T-cell (primary cell): ENCODE data around the gene KCNQ1OT1. TPM values are rescaled to one million over a fixed set of nuclear protein-coding genes. Genes with fewer than 3 reads are reported as not detected.

Source experiments
- ATAC-seq, 4 experiments: fragments of 200-7000 bp in 3 of 4; fragments of 150-1000 bp in 1 of 4; cut with Tn5 transposase; replicated peaks in 1 of 4; 1 replicate in 3 of 4; 2 replicates in 1 of 4; pipeline ENCODE4 v1.10.0; 2021; ENCODE audit warnings: moderate library complexity in 3 of 4, mild to moderate bottlenecking in 2 of 4, moderate number of reproducible peaks in 1 of 4
- CTCF ChIA-PET, 2 donors: fragments of 300-600 bp; sonication (Branson Sonifier 250); formaldehyde crosslinking; loops; one replicate each; lab custom pipeline; 2022; ENCODE audit warnings: antibody characterized with exemption in 2 of 2; lab: Charles Lee
- POLR2A ChIA-PET, 2 donors: fragments of 300-600 bp; sonication (Branson Sonifier 250); formaldehyde crosslinking; loops; one replicate each; lab custom pipeline; 2022; ENCODE audit warnings: antibody characterized with exemption in 2 of 2; lab: Charles Lee
- DNase-seq, 35 experiments: peaks; one replicate each; pipeline versions ENCODE4 v3.0.0 to v3.0.0-alpha.2; 2013 to 2023
- H3K27ac ChIP-seq: one replicate; pipeline ENCODE4 v1.5.1; 2013; ENCODE audit warnings: low read length
- H3K27me3 ChIP-seq, 2 experiments: replicated peaks in 1 of 2; 1 replicate in 1 of 2; 2 replicates in 1 of 2; pipeline versions ENCODE4 v1.6.1 to v1.7.0; 2013; ENCODE audit warnings: low read length in 1 of 2, mixed read lengths in 1 of 2; ENCODE audit not compliant: control insufficient read depth in 2 of 2, insufficient read depth in 2 of 2; ENCODE audit errors: extremely low read depth in 1 of 2
- H3K36me3 ChIP-seq, 2 donors: 1 replicate in 1 of 2; 2 replicates in 1 of 2; pipeline versions ENCODE4 v1.6.1 to v1.7.0; 2013; ENCODE audit warnings: low read length in 1 of 2; ENCODE audit not compliant: control insufficient read depth in 2 of 2, insufficient read depth in 1 of 2; ENCODE audit errors: extremely low read depth in 1 of 2
- H3K4me1 ChIP-seq, 2 experiments: 1 replicate in 1 of 2; 2 replicates in 1 of 2; pipeline versions ENCODE4 v1.6.1 to v1.7.0; 2013; ENCODE audit warnings: low read length in 2 of 2, mixed read lengths in 1 of 2; ENCODE audit not compliant: insufficient read depth in 2 of 2, control insufficient read depth in 1 of 2; ENCODE audit errors: extremely low read depth in 1 of 2
- H3K4me3 ChIP-seq, 2 donors: 1 replicate in 1 of 2; 2 replicates in 1 of 2; pipeline versions ENCODE4 v1.5.1 to v1.7.0; 2013; ENCODE audit warnings: mild to moderate bottlenecking in 2 of 2, low read length in 1 of 2, moderate library complexity in 1 of 2; ENCODE audit not compliant: control insufficient read depth in 1 of 2; ENCODE audit errors: extremely low read depth in 1 of 2
- H3K9me3 ChIP-seq: 2 replicates; pipeline ENCODE4 v1.7.0; 2013
- H3K27ac Mint-ChIP-seq, 2 donors: one replicate each; pipeline ENCODE4 v1.8.0; 2020 to 2021; ENCODE audit warnings: mild to moderate bottlenecking in 2 of 2, mixed read lengths in 2 of 2
- H3K27me3 Mint-ChIP-seq, 2 donors: one replicate each; pipeline ENCODE4 v1.8.0; 2021 to 2022; ENCODE audit warnings: mixed read lengths in 2 of 2
- H3K36me3 Mint-ChIP-seq: one replicate; pipeline ENCODE4 v1.8.0; 2021; ENCODE audit warnings: mixed read lengths
- H3K4me1 Mint-ChIP-seq, 3 donors: one replicate each; pipeline ENCODE4 v1.8.0; 2020 to 2022; ENCODE audit warnings: mixed read lengths in 3 of 3, mild to moderate bottlenecking in 1 of 3
- H3K4me3 Mint-ChIP-seq, 3 donors: one replicate each; pipeline ENCODE4 v1.8.0; 2020 to 2022; ENCODE audit warnings: mild to moderate bottlenecking in 3 of 3, mixed read lengths in 3 of 3, moderate library complexity in 3 of 3
- H3K9me3 Mint-ChIP-seq, 3 donors: one replicate each; pipeline ENCODE4 v1.8.0; 2020 to 2022; ENCODE audit warnings: mixed read lengths in 3 of 3
- WGBS: methylation state at CpG from one replicate; pipeline ENCODE4 v1.1.5; 2013; ENCODE audit warnings: missing lambda C conversion rate; ENCODE audit not compliant: insufficient coverage; 5-methylcytosine and 5-hydroxymethylcytosine counted together
- total RNA-seq, 35 experiments: library from RNA in 6 of 35; stranded (reverse) in 6 of 35; fragments of 120-200 nt in 1 of 35; gene quantifications; one replicate each; pipeline versions ENCODE4 v1.2.1 to v1.2.4 and lab custom pipeline; 2013 to 2026

Gene KCNQ1OT1
- total RNA-seq, 5 donors from 2014 or later (not counting 1 experiment from before 2014, with no cell fraction given): 0.30 to 0.42 (median 0.35) TPM

- Mint-ChIP-seq H3K36me3 (peaks cover 3% of the 10 kb centered on the region), H3K9me3 (no peaks in the 10 kb centered on the region), H3K27ac (no peak overlapping the region), H3K4me1 (peaks cover 0 to 3% (median 2%) of the 10 kb centered on the region in 3 donors), H3K27me3 (no peaks in the 10 kb centered on the region), H3K4me3 (no peak overlapping the region)
- ATAC-seq (no peak), DNase-seq (no peak)
- no peak overlapping the region for H3K27ac ChIP-seq
- WGBS: no CpG with 5 or more reads among the region's 1 CpG
- CTCF ChIA-PET: no interaction called here
- no peak overlapping the region for H3K4me3 ChIP-seq
- POLR2A ChIA-PET: no interaction called here
- no peaks in the 10 kb centered on the region for H3K27me3 ChIP-seq
- peaks cover 0 to 3% of the 10 kb centered on the region in 2 donors for H3K36me3 ChIP-seq
- no peaks in the 10 kb centered on the region for H3K9me3 ChIP-seq
- H3K4me1 ChIP-seq: no peaks in the 10 kb centered on the region
Measured at GRCh38 chr11:2684581-2684980, 15.2 kb downstream of the KCNQ1OT1 start.

DNA sequence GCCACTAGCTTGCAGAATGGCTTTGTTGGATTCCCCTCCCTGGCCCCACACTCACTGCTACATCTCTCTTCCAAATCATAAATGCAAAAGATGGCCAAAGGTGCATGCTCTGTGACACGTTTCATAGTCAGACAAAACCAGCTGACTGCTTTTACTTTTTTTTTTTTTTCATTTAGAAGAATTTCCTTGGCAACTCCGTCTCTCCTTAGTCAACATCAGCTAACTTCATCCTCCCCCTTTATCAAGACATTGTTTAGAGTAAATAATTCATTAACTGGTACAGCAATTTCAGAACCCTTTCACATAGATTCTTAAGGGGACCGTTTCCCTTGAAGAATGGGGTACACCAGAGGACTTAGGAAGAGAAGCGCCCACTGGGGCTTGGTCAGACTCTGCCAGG lies 16.0 kb downstream of the KCNQ1OT1 start:
- Mint-ChIP-seq H3K27me3 (no peaks in the 10 kb centered on the region), H3K27ac (no peak overlapping the region), H3K4me3 (no peak overlapping the region), H3K4me1 (peaks cover 0 to 3% (median 2%) of the 10 kb centered on the region in 3 donors), H3K9me3 (no peaks in the 10 kb centered on the region), H3K36me3 (peaks cover 6% of the 10 kb centered on the region)
- peaks cover 0 to 3% of the 10 kb centered on the region in 2 donors for H3K36me3 ChIP-seq
- H3K27me3 ChIP-seq: no peaks in the 10 kb centered on the region
- no peak for DNase-seq
- ChIA-PET POLR2A (no interaction called here), CTCF (no interaction called here)
- WGBS: no CpG with 5 or more reads among the region's 4 CpGs
- H3K9me3 ChIP-seq: no peaks in the 10 kb centered on the region
- no peak for ATAC-seq
- no peaks in the 10 kb centered on the region for H3K4me1 ChIP-seq
- H3K4me3 ChIP-seq: no peak overlapping the region
- H3K27ac ChIP-seq: no peak overlapping the region

DNA sequence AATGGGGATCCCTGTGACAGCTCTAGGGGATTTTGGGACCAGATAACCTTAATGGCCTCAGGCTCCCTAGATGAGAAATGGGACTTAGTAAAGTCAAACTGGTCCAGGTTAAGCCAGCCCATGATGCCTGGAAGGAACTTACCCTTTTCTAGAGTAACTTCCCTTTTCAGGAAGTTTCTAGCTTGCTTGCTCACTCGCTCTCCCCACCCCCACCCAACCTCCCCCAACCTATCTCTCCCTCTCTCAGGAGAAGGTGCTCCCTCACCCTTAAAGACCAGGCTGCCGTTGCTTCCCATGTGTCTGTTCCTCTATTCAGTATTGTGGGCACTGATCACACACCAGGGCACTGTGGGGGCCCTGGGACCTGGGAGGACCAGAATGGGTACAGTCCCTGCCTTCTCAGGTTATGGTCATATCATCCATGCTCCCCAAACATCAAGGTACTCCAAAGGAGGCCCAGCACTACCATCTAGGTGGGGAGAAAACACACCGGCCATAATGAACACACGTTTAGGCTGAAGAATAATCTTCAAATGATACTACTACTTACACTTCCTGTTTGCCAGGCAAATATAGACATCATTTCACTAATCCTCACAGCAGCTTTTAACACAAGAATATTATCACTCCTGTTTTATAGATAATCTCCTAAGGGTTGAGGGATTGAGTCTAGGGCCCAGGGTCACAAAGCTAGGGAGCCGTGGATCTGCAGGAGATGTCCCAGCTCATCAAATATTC lies 18.2 kb downstream of the KCNQ1OT1 start:
- no peak overlapping the region for H3K27ac Mint-ChIP-seq
- Histone ChIP-seq H3K9me3 (no peaks in the 10 kb centered on the region), H3K4me1 (no peaks in the 10 kb centered on the region), H3K4me3 (no peak overlapping the region), H3K27ac (no peak overlapping the region), H3K36me3 (no peaks in the 10 kb centered on the region), H3K27me3 (no peaks in the 10 kb centered on the region)
- WGBS: 74% methylated on average over 3 of the region's 5 CpGs
- peaks cover 0 to 3% (median 2%) of the 10 kb centered on the region in 3 donors for H3K4me1 Mint-ChIP-seq
- no peaks in the 10 kb centered on the region for H3K27me3 Mint-ChIP-seq
- H3K36me3 Mint-ChIP-seq: peaks cover 6% of the 10 kb centered on the region
- DNase-seq: peak in 1 of 35 experiments; percentile 10
- ChIA-PET POLR2A (no interaction called here), CTCF (no interaction called here)
- ATAC-seq: no peak
- no peaks in the 10 kb centered on the region for H3K9me3 Mint-ChIP-seq
- no peak overlapping the region for H3K4me3 Mint-ChIP-seq

GRCh38 chr11:2679011-2679676 lies 20.6 kb downstream of the KCNQ1OT1 start:
- H3K9me3 Mint-ChIP-seq: no peaks in the 10 kb centered on the region
- no peaks in the 10 kb centered on the region for H3K27me3 ChIP-seq
- H3K4me1 Mint-ChIP-seq: peaks cover 0 to 3% (median 2%) of the 10 kb centered on the region in 3 donors
- no peaks in the 10 kb centered on the region for H3K36me3 ChIP-seq
- CTCF ChIA-PET: no interaction called here
- no peak overlapping the region for H3K27ac ChIP-seq
- peaks cover 10% of the 10 kb centered on the region for H3K36me3 Mint-ChIP-seq
- POLR2A ChIA-PET: no interaction called here
- no peaks in the 10 kb centered on the region for H3K9me3 ChIP-seq
- no peak overlapping the region for H3K4me3 Mint-ChIP-seq
- H3K4me3 ChIP-seq: no peak overlapping the region
- H3K27ac Mint-ChIP-seq: no peak overlapping the region
- no peaks in the 10 kb centered on the region for H3K27me3 Mint-ChIP-seq
- no peaks in the 10 kb centered on the region for H3K4me1 ChIP-seq
- WGBS: no CpG with 5 or more reads among the region's 2 CpGs
- ATAC-seq (no peak), DNase-seq (no peak)

- peaks cover 0 to 3% (median 2%) of the 10 kb centered on the region in 3 donors for H3K4me1 Mint-ChIP-seq
- H3K36me3 ChIP-seq: no peaks in the 10 kb centered on the region
- WGBS: 44% methylated on average over 1 of the region's 1 CpG
- no peaks in the 10 kb centered on the region for H3K27me3 Mint-ChIP-seq
- H3K36me3 Mint-ChIP-seq: peaks cover 13% of the 10 kb centered on the region
- CTCF ChIA-PET: no interaction called here
- ATAC-seq: no peak
- H3K4me3 ChIP-seq: no peak overlapping the region
- DNase-seq: no peak
- no peaks in the 10 kb centered on the region for H3K27me3 ChIP-seq
- POLR2A ChIA-PET: no interaction called here
- H3K27ac ChIP-seq: no peak overlapping the region
- H3K9me3 Mint-ChIP-seq: no peaks in the 10 kb centered on the region
- H3K9me3 ChIP-seq: no peaks in the 10 kb centered on the region
- H3K27ac Mint-ChIP-seq: no peak overlapping the region
- H3K4me3 Mint-ChIP-seq: no peak overlapping the region
- no peaks in the 10 kb centered on the region for H3K4me1 ChIP-seq
Measured at GRCh38 chr11:2678396-2678795, 21.4 kb downstream of the KCNQ1OT1 start.

GRCh38 chr11:2677127-2677526 lies 22.7 kb downstream of the KCNQ1OT1 start:
- ChIA-PET POLR2A (no interaction called here), CTCF (no interaction called here)
- Histone ChIP-seq H3K4me1 (no peaks in the 10 kb centered on the region), H3K27ac (no peak overlapping the region), H3K9me3 (no peaks in the 10 kb centered on the region), H3K27me3 (no peaks in the 10 kb centered on the region), H3K36me3 (peaks cover 0 to 3% of the 10 kb centered on the region in 2 donors), H3K4me3 (no peak overlapping the region)
- no peaks in the 10 kb centered on the region for H3K27me3 Mint-ChIP-seq
- peaks cover 0 to 3% (median 2%) of the 10 kb centered on the region in 3 donors for H3K4me1 Mint-ChIP-seq
- H3K4me3 Mint-ChIP-seq: no peak overlapping the region
- ATAC-seq (no peak), DNase-seq (no peak)
- WGBS: no CpG with 5 or more reads among the region's 1 CpG
- no peak overlapping the region for H3K27ac Mint-ChIP-seq
- H3K36me3 Mint-ChIP-seq: peaks cover 13% of the 10 kb centered on the region
- no peaks in the 10 kb centered on the region for H3K9me3 Mint-ChIP-seq
